HG03460 (cell line): ENCODE results near the gene CPNE4.

ENCODE experiments used
- ATAC-seq: cut with Tn5 transposase; IDR thresholded peaks from one replicate; pipeline ENCODE4 v1.9.1; 2021; ENCODE audit not compliant: unreplicated experiment

The CPNE4 gene

DNA sequence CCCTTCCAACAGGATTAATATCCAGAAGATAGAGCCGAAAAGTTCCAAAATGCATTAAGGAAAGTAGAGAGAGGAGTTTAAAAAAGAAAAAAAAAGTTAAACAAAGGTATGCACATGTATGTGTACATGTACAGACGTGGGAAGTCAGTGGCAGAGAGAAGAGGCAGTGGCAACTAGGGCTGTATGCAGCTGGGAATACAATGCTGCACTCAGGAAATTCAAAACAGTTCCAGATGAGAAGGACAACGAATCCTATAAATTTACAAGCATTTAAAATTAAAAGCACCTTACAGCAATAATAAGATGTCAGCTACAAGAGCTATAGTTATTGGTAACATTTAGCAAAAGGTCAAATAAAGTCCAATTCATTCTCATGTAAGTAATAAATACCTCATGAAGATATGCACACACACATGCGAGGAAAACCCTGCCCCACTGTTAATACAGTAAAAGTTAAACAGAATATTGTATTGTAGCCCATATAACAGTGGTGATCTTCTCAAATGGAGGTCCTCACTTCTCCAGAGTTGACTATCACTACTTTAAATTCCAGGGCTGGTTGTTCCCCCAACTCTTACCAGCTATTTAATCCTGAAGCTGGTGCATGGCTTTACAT is 550.2 kb downstream of the CPNE4 start:
- no peak for ATAC-seq
